GM18858 (cell line): ENCODE data around the gene NCEH1.
"Not testable (repeated sequence)": the region's sequence is repeated elsewhere in the genome, so short reads cannot be mapped to it uniquely, and the experiment has no call there.

ENCODE experiments used
- ATAC-seq: cut with Tn5 transposase; IDR thresholded peaks from one replicate; pipeline ENCODE4 v1.9.1; 2021; ENCODE audit not compliant: unreplicated experiment

The NCEH1 gene

DNA sequence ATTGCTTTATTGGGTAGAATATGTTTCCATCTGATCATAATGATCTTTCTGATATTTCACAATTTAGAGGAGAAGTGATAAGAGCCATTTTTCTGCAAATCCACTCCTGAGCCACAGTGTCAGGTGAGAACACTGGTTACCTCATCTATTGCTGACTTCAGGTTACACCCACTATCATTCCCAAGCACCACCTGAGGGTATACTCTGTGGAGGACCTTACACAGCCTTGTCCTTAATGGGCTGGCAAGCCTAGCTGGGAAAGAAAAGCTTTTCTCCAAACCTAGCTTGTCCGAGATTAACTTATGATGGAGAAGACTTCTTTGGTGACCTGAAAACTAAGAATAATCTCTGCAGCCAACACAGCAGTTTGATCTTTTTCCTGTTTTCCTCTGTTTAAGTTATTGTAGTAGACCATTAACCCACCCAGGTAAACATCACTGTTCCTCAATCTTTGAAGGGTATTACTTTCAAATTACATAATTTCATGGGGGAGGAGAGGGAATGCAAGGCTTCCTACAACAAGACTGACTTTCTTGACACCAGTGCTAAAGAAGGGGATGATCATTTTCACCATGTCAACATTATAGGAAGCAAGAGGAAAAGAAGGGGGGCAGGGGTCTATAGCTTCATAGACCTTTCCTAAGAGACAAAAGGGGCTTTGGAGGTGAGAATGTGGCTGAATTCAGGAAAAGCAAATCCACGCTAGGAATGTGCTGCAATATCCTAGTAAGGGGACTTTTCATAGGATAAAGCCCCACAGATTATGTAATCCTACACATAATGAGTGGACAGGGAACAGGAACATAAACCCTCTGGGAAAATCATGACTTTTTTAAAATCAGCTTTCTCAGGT lies 1.7 kb downstream of the NCEH1 start:
- no peak for ATAC-seq

DNA sequence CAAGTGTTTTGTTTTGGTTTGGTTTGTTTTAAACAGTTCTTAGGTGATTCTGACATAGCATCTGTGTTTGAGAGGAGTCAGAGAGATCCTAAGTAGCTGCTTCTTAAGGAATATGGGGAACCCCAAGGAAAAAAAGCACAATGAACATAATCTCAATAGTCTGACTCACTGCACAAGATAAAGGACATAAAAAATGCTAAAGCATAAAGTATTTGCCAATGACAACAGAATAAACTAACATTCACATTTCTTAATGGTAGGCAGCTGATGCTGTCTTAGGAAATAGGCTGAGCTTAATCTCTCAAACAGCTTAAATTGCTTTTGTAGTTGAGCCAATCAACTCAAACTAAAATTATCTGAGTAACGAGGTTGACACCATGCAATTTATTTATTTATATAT lies 2.9 kb downstream of the NCEH1 start:
- ATAC-seq: no peak

DNA sequence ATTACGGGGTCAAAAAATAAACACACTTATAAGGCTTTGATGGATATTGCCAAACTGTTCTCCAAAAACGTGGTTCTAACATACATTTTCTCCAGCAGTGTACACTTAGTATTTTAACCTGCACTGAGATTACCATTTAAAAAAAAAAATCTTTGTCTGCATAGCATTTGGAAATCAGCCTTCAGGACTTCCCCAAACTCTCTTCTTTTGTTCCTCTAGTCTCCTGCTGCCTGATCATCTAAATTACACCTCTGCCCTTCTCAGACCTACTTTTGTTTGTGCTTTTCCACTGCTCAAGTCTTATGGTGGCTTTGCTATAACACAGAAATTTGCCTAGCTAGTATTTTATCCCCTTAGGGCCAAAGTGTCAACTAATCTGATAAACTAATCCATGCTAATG lies 3.8 kb downstream of the NCEH1 start:
- no peak for ATAC-seq

DNA sequence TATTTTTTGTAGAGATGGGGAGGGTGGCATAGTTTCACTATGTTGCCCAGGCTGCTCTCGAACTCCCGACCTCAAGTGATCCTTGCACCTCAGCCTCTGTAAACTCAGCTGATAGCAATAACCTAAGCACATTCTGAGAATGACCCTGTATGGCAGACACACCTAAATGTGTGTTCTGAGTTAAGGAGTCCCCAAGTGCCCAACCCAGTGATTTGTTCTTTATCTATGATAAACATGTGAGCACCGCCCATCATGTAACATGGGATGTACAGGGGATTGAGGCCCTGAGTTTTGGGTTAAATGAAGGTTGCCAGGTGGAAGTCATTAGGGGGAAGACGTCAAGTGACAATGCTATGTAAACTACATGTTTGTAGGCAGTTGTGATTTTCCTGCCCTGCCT lies 5.7 kb downstream of the NCEH1 start:
- ATAC-seq: no peak

DNA sequence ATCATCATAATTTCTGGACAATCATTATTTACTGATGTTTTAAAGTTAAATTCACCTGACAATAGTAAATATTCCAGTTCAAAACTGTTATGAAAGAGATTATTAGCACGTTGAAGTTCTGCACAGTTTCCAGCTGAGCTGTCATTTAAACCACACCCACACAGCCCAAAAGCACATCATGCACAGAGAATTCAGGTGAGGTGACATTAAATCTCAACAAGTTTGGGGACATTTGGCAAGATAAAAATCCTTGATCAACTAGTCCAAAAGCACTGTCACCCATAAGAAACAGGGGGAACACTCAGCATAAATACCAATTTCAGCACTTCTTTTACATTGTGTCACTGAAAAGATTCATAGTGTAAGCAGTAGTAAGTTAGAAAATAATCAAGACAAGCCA lies 6.9 kb downstream of the NCEH1 start:
- ATAC-seq: no peak

DNA sequence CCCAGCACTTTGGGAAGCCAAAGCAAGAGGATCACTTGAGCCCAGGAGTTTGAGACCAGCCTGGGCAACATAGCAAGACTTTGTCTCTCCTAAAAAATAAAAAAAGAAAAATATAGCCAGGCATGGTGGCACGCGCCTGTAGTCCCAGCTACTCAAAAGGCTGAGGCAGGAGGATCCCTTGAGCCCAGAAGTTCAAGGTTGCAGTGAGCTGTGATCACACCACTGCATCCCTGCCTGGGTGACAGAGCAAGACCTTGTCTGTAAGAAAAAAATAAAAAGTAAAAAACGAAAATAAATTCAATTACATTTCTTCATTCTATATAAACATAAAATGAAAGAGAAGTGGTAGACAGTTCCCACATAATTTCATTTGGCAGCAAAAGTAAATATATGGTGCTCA lies 8.1 kb downstream of the NCEH1 start:
- not testable (repeated sequence) for ATAC-seq

DNA sequence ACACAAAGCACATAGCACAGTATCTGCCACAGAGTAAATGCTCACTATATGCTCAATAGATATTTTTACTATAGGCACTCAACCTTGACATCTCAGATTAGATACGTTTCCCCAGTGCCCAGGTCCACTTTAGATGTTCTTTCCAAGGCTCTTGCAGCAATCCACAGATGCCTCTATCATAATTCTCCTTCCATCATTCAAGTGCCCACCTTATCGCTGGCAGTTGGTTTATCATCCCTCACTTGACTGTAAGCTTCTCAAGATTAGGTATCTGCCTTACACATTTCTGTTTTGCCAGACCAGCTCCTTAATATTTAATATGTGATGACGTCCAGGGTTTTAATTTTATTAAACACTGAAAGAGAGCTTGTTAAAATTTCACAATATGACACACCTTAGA lies 8.6 kb downstream of the NCEH1 start:
- ATAC-seq: no peak

DNA sequence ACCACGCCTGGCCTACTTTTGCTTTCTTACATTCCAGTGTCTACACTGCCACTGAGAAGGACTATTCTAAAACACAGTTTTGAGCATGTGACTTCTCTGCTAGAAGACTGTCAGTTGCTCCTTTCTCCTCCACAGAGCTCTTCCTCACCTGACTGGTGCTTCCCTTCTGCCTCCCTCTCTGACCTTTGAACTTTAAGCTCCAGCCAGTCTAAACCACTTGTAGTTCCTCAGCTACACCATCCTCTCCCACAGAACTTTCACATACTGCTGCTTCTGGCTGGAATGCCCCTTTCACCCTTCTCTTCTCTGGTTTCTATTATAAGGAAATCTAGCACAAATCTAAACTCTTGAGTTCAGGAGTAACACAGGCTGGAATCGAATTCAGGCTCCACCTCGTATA lies 9.1 kb downstream of the NCEH1 start:
- ATAC-seq: no peak

DNA sequence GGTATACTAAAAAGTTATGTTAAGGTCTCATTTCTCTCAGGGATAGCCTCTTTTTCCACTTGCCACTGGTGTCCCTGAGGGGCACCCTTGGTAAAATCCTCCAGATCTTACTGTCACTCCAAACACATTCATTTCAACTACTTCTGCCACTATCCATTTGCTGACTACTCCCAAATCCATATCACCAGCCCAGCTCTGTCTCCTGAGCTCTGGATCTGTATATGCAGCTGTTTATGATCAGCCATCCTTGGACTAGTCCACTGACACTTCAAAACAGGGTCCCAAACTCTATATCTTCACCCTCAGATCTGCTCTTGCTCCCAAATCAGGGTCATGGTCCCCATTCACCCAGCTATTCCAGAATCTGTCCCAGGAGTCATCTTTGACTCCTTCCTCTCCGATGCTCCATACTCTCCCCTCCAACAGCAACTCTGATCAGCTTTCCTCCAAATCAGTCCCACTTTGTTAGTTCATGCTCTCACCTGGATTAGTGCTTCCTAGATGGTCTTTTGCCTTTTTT lies 9.9 kb downstream of the NCEH1 start:
- ATAC-seq: no peak

DNA sequence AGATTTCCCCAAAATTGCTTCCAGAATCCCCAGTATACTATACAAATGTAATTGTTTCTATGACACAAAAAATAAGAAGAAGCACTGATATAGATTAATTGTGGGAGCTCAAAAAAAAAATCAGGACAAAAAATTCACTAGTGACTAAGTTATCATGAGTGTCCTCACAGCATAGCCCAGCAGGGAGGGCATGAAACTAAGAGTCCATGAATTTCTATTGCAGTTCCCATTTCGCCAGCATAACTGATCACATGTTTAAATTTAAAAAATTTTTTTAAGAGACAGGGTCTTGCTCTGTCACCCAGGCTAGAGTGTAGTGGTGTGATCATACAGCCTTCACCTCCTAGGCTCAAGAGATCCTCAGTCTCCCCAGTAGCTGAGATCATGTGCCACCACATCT lies 10.6 kb downstream of the NCEH1 start:
- no peak for ATAC-seq

DNA sequence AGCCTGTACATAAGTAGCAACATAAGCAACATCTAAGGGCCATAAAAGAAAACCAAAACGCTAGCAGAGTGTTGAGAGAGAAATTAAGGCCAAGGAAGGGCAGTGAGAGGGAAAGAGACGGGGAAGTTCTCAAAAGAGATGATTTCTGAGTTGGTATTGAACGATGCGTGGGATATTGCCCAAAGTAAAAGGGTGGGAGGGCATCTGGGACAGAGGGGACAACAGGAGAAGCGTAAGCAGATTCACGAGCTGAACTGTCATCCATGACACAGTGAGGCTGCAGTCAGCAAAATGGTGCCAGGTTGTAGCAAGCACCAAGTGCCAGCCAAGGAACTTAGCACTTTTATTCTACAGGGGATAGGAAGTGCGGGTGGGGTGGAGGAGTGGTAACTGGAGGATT lies 11.8 kb downstream of the NCEH1 start:
- ATAC-seq: no peak

DNA sequence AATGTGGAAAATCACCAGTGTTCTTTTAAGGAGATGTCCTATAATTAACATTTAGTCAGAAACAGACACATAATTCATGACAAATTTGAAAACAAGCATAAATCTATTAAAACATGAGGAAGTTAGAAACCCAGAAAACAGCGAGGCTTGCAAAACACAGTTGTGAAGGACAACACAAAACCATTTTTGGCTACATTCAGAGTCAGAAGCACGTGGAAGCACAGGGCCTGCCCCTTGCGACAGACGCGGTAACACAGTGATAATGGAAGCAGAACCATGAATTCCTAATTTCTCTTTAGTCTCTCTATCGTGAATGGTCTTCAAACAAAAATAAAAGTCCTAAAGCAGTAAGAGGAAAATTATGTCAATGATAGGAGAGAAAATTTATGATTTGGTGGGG lies 12.2 kb downstream of the NCEH1 start:
- ATAC-seq: no peak

DNA sequence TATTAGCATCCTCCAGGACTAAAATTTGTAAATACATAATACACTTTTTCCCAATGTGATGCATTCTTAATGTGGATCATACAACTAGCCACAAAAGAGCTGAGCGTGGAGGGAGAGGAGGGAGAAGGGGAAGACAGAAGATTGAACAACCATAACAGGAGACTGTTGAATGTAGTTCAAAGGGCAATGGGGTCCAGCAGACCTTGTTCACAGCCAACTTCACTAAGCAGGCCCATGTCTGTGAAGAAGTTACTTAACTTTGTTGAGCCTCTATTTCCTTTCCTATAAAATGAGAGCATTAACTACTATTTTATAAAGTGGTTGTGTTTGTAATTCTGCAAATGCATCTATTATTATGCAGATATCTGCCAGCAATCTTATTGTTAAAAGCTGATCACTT lies 13.3 kb downstream of the NCEH1 start:
- ATAC-seq: no peak

DNA sequence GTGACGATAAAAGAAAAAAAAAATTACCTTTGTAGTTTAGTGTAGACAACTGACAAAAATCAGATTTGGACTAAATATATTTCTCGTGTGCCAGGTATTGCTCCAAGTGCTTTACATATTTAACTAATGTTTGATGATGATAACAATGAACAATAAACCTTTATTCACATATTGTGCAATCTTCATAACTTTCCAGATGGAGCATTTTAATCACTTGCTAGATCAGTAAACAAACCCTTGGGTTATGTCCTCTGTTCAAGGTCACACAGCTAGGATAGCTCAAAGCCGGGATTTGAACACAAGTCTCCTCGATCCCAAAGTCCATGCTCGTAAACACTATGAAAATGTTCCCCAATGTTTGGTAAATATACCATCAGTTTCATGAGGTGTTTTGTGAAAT lies 14.5 kb downstream of the NCEH1 start:
- ATAC-seq: no peak

DNA sequence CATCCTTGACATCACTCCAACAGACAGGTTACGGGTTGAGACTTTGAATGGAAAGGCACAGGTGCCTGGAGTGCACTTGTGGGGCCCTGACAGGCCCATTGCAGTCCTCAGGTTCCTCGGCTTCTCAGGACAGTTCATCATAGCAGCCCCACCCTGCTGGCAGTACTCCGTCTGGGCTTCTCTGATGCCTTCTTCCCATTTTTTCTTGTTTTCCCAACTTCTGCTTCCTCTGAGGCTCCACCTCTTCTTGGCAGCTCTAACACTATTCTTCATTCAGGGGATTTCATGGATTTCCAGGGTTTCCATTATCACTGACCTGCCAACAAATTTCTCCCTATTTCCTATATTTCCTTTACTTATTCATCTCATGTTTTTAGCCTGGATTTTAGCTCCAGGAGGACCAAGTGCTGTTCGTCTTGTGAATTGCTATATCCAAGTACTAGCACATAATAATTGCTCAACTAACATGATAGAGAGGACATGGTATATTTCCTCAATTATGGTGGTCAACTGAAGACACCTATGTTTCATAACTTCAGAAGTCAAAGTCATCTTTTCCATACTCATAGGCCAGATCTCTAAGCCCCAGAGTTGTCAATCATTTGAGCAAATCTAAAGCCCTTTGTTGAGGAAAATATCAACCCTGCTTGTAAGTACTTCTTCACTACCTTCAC lies 16.2 kb downstream of the NCEH1 start:
- no peak for ATAC-seq

DNA sequence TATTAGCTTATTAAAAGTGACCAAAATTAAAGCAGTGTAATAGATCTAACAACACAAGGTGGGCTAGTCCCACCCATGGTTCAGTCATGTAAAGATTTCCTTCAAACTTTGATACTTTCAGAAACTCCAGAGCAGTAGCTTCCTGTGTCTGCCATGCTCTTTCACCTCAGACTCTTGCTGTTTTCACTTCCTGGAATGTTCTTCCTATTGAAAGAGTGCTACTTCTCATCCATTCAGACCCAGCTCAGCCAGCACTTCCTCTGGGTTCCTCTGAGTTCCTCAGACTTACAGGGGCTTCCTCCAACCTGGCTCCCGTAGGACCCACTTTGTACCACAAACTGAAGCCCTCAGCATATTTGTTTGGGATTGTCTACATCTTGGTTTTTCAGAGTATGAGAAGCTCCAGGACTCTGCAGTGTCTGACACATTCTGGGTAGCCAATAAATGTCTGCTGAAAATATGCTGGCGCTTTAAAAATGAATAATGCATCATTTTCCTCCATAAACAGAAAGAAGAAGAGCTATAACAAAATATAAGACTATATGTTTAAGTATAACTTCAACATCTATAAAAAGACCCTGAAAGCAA lies 18.0 kb downstream of the NCEH1 start:
- peak; percentile 86 for ATAC-seq

DNA sequence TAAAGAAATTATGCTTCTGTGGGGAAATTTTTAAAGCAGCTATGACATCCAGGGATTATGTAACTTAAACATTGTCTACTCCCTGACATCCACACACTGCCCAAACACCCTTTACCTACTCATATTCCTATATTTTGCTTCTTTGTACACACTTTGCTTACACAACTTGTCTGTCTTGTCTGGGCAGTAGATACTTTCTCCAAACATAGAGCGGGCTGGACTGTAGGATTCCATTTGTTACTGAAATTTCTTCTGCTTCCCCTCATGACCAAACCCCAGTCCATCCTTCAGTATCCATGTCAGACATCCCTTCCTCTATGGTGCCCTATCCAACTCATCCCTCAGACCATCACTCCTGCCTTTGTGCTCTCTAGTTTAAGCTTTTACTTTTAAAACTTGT lies 19.9 kb downstream of the NCEH1 start:
- no peak for ATAC-seq

DNA sequence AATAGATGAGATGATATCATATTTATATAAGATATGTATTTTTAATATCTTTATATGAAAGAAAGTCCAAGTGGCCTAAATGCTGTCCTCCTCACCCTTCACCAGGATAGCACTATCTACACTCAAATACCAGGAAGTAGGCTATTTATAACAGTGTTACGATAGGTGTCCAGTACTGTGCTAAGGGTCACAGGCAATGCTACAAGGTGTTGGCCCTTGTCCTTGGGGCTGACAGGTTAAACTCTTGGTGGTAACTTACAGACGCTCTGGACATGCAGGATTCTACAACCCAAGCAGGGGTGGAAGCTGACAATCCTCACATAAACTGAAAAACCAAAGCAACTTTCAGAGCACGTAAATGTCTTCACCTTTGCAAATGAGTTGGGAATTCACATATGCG lies 22.3 kb downstream of the NCEH1 start:
- ATAC-seq: no peak

DNA sequence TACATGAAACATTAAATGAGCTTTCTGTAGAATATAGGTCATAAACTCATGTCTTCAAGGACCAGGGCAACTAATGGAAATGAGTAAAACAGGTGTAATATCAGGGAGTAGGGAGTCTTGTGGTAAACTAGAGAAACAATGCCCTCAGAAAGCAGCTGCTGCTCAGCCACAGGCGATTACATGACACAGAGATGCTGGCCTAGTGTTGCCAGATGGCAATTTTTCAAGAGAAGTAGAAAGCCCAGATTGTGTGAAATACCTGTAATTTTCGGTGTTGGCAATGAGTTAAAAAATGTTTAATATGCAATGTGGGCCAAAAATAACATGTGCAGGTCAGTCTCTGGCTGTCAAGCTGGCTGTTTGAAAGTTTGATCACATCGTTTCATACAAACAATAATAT lies 23.4 kb downstream of the NCEH1 start:
- no peak for ATAC-seq

DNA sequence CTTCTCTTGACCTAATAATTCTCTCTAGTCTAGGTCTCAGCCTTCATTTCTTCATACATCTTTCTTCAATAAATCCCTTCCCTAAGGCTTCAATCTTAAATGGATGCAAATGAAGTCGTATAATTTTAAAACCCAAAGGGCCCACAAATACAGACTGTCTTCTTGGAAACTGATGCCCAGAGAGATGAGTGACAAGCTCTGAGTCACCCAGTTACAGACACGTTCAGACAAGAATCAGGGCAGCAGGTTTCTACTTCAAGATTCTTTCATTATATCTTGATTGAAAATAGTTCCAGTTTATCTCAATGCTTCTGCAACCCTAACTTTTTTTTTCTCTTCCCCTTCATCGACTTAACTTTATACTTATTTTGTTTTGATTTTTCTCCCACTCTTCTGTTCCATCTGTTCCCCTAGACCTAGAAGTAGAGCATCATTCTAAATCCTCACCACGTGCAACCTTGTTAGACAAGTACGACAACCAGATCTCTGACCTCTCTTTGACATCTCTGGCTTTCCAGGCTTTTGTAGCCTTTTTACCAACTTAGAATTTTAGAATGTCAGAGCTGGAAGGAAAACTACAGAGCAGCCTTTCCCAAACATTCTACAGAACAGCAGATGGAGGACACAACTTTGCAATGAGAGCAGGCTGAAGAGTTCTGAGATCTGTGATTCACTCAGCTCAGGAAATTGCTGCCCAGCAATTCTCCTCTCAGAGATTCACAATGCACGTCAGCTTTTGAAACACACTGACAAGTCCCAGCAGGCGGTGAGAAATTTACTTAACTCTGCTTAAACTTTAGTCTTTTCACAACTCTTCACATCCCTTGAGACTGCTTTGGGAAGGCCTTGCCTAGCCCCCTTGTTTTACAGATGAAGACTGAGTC lies 25.3 kb downstream of the NCEH1 start:
- ATAC-seq: no peak

DNA sequence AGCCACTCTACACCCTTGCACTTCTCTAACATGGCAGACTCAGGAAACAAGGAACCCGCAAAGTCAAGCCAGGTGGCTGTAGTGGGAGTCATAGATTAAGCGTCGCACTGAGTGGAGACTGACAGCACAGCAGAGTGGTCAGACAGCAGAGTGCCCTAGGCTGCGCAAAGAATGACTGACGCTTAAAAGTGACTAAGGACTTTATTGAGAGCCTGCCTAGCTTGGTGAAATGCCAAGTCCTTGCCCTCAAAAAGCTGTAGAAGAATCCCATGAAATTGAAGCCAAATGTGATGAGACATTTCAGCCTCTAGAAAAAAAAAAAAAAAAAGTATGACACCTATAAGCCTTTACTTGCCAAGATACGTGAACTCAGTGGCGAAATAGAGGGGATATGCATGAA lies 30.2 kb downstream of the NCEH1 start:
- no peak for ATAC-seq
